ENCODE results near the gene TTLL5.

TTLL5 gene

GRCh38 chr14:75673345-75674035 lies 12.4 kb downstream of the TTLL5 start:
- H3K79me2 ChIP-seq (ENCODE audit: insufficient read depth, low read depth) = no peaks in the 10 kb centered on the region
- no peaks in the 10 kb centered on the region for H4K20me1 ChIP-seq (ENCODE audit: insufficient read depth)
- no peak overlapping the region for H2AFZ ChIP-seq (ENCODE audit: low read depth)
- no peak overlapping the region for H3K4me2 ChIP-seq
- no peaks in the 10 kb centered on the region for H3K4me1 ChIP-seq (ENCODE audit: low read depth, poor library complexity, severe bottlenecking)
- H3K36me3 ChIP-seq (ENCODE audit: insufficient read depth) = no peaks in the 10 kb centered on the region
- H3K27ac ChIP-seq = no peak overlapping the region
- H3K27me3 ChIP-seq (ENCODE audit: insufficient read depth, low read depth) = no peaks in the 10 kb centered on the region
- H3K4me3 ChIP-seq (IDR thresholded peaks at IDR 0.05; ENCODE audit: insufficient read depth, low read depth, low read length) = no peak overlapping the region
- no peak overlapping the region for H3K9ac ChIP-seq
- TF ChIP-seq CTCF (conservative IDR thresholded peaks at IDR 0.05; ENCODE audit: low read depth, low read length) = no peak

GRCh38 chr14:75675265-75675960 lies 14.4 kb downstream of the TTLL5 start:
- Histone ChIP-seq H3K4me3 (IDR thresholded peaks at IDR 0.05; ENCODE audit: insufficient read depth, low read depth, low read length) (no peak overlapping the region), H3K9ac (no peak overlapping the region), H4K20me1 (ENCODE audit: insufficient read depth) (no peaks in the 10 kb centered on the region), H2AFZ (ENCODE audit: low read depth) (no peak overlapping the region), H3K27ac (no peak overlapping the region), H3K4me2 (no peak overlapping the region), H3K27me3 (ENCODE audit: insufficient read depth, low read depth) (no peaks in the 10 kb centered on the region), H3K79me2 (ENCODE audit: insufficient read depth, low read depth) (no peaks in the 10 kb centered on the region), H3K36me3 (ENCODE audit: insufficient read depth) (no peaks in the 10 kb centered on the region), H3K4me1 (ENCODE audit: low read depth, poor library complexity, severe bottlenecking) (no peaks in the 10 kb centered on the region)
- TF ChIP-seq CTCF (conservative IDR thresholded peaks at IDR 0.05; ENCODE audit: low read depth, low read length) = no peak

- TF ChIP-seq CTCF (conservative IDR thresholded peaks at IDR 0.05; ENCODE audit: low read depth, low read length) = no peak
- H3K79me2 ChIP-seq (ENCODE audit: insufficient read depth, low read depth) = no peaks in the 10 kb centered on the region
- no peak overlapping the region for H3K4me2 ChIP-seq
- H3K27me3 ChIP-seq (ENCODE audit: insufficient read depth, low read depth) = no peaks in the 10 kb centered on the region
- no peak overlapping the region for H3K4me3 ChIP-seq (IDR thresholded peaks at IDR 0.05; ENCODE audit: insufficient read depth, low read depth, low read length)
- H3K9ac ChIP-seq = no peak overlapping the region
- H3K36me3 ChIP-seq (ENCODE audit: insufficient read depth) = no peaks in the 10 kb centered on the region
- no peak overlapping the region for H2AFZ ChIP-seq (ENCODE audit: low read depth)
- H4K20me1 ChIP-seq (ENCODE audit: insufficient read depth) = no peaks in the 10 kb centered on the region
- no peaks in the 10 kb centered on the region for H3K4me1 ChIP-seq (ENCODE audit: low read depth, poor library complexity, severe bottlenecking)
- no peak overlapping the region for H3K27ac ChIP-seq
These were observed 24.9 kb downstream of the TTLL5 start for GRCh38 chr14:75685910-75686309.

GRCh38 chr14:75689012-75689411 lies 28.0 kb downstream of the TTLL5 start:
- Histone ChIP-seq H3K4me2 (no peak overlapping the region), H3K27ac (no peak overlapping the region), H3K4me3 (IDR thresholded peaks at IDR 0.05; ENCODE audit: insufficient read depth, low read depth, low read length) (no peak overlapping the region), H3K79me2 (ENCODE audit: insufficient read depth, low read depth) (no peaks in the 10 kb centered on the region), H3K4me1 (ENCODE audit: low read depth, poor library complexity, severe bottlenecking) (no peaks in the 10 kb centered on the region), H3K27me3 (ENCODE audit: insufficient read depth, low read depth) (no peaks in the 10 kb centered on the region), H3K36me3 (ENCODE audit: insufficient read depth) (no peaks in the 10 kb centered on the region), H4K20me1 (ENCODE audit: insufficient read depth) (no peaks in the 10 kb centered on the region), H2AFZ (ENCODE audit: low read depth) (no peak overlapping the region), H3K9ac (no peak overlapping the region)
- no peak for TF ChIP-seq CTCF (conservative IDR thresholded peaks at IDR 0.05; ENCODE audit: low read depth, low read length)

Data from KMS-11 (cell line).